DOHH2 (cell line): Measurements from ENCODE around the gene CD109.

Experiments used
- H3F3A ChIP-seq: fragments of 200-600 bp; sonication (generic), shearing (Covaris generic); 2 replicates; pipeline ENCODE4 v1.6.0; 2016; ENCODE audit warnings: antibody characterized with exemption, mild to moderate bottlenecking; ENCODE audit not compliant: control insufficient read depth, insufficient read depth
- H3K27ac ChIP-seq: fragments of 200-600 bp; sonication (generic); 2 replicates; pipeline ENCODE4 v1.5.1; 2014; ENCODE audit warnings: low read depth, mild to moderate bottlenecking, low read length, moderate library complexity
- H3K27me3 ChIP-seq: fragments of 200-600 bp; sonication (generic); 2 replicates; pipeline ENCODE4 v1.6.1; 2014; ENCODE audit warnings: mild to moderate bottlenecking, low read length, mixed read lengths; ENCODE audit not compliant: control insufficient read depth
- H3K36me3 ChIP-seq: fragments of 200-600 bp; sonication (generic); 2 replicates; pipeline ENCODE4 v1.6.1; 2014; ENCODE audit warnings: mild to moderate bottlenecking, low read length, moderate library complexity, mixed read lengths; ENCODE audit not compliant: control insufficient read depth
- H3K4me1 ChIP-seq: fragments of 200-600 bp; sonication (generic); 2 replicates; pipeline ENCODE4 v1.6.1; 2014; ENCODE audit warnings: mild to moderate bottlenecking, low read length, mixed read lengths; ENCODE audit not compliant: control insufficient read depth
- H3K4me2 ChIP-seq: fragments of 200-600 bp; sonication (generic); 2 replicates; pipeline ENCODE4 v1.6.0; 2014; ENCODE audit warnings: mild to moderate bottlenecking, low read length, moderate library complexity
- H3K4me3 ChIP-seq: fragments of 200-600 bp; sonication (generic); 2 replicates; pipeline ENCODE4 v1.5.1; 2014; ENCODE audit warnings: mild to moderate bottlenecking, low read length, mixed read lengths
- H3K79me2 ChIP-seq: fragments of 200-600 bp; sonication (generic); 2 replicates; pipeline ENCODE4 v1.6.1; 2014; ENCODE audit warnings: mild to moderate bottlenecking, low read length, mixed read lengths; ENCODE audit not compliant: control insufficient read depth
- H3K9me2 ChIP-seq: fragments of 200-600 bp; sonication (generic); replicated peaks from 2 replicates; pipeline ENCODE4 v1.6.1; 2014; ENCODE audit warnings: mild to moderate bottlenecking, low read length, mixed read lengths; ENCODE audit not compliant: control insufficient read depth
- H3K9me3 ChIP-seq: fragments of 200-600 bp; sonication (generic); 2 replicates; pipeline ENCODE4 v1.6.1; 2014; ENCODE audit warnings: antibody characterized with exemption, low read length, mixed read lengths; ENCODE audit not compliant: control insufficient read depth, insufficient read depth
- H4K20me1 ChIP-seq: fragments of 200-600 bp; sonication (generic); 2 replicates; pipeline ENCODE4 v1.6.0; 2014; ENCODE audit warnings: low read depth, mild to moderate bottlenecking, antibody characterized with exemption, low read length, moderate library complexity; ENCODE audit not compliant: control insufficient read depth, insufficient read depth
- CTCF ChIP-seq: fragments of 200-600 bp; sonication (generic); IDR thresholded peaks from one replicate; pipeline ENCODE4 v1.5.1; 2014; ENCODE audit warnings: antibody characterized with exemption, mild to moderate bottlenecking, low read depth, low read length; ENCODE audit not compliant: poor library complexity, severe bottlenecking
- EZH2phosphoT487 ChIP-seq: fragments of 200-600 bp; sonication (generic); IDR thresholded peaks from 2 replicates; pipeline ENCODE4 v1.6.1; 2017; ENCODE audit warnings: borderline replicate concordance, mild to moderate bottlenecking, antibody characterized with exemption, low read length, moderate library complexity, mixed read lengths

The CD109 gene

DNA sequence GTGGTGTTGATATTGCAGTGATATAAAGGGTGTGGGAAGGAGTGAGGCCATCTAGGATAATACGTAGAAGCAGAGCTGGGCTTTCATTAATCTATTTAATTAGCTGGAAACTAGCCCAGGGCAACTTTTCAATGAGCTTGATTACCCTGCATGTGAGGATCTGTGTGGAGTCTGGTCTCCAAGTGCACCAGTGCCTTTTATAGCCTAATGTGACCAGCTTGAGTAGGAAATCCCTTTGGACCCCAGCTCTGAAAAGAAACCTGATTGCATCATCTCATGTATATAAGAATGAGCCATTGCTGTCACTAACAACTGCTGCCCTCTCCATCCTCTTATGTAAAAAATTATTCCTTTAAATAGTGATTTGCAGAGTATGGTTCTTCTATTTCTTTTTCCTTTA, 72.6 kb downstream of the CD109 start:
- Histone ChIP-seq H3K4me2 (no peak overlapping the region), H3K9me3 (no peaks in the 10 kb centered on the region), H3F3A (no peaks in the 10 kb centered on the region), H3K79me2 (no peaks in the 10 kb centered on the region), H3K27me3 (peaks cover 14% of the 10 kb centered on the region), H3K27ac (no peak overlapping the region), H3K9me2 (no peaks in the 10 kb centered on the region), H3K4me3 (no peak overlapping the region), H3K4me1 (no peaks in the 10 kb centered on the region), H3K36me3 (no peaks in the 10 kb centered on the region), H4K20me1 (no peaks in the 10 kb centered on the region)
- TF ChIP-seq EZH2phosphoT487 (no peak), CTCF (no peak)

DNA sequence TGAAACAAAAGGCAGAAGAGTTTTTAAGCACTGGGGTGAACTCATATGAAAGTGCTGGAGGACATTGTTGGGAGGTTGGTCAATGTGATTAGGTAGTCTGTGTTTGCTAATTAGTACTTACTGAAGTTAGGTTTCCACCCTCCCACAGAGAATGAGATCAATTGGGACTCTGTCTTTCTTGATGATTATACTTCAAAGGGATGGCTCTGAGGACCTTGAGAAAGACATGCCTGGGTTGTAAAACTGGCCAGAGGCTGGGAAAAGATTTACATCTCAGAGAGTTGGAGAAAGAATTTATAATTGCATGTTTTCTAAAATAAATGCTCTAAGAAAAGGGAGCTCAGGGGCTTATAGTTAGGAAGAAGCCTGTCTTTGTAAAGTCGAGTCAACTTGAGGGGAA, 74.0 kb downstream of the CD109 start:
- no peaks in the 10 kb centered on the region for H3K36me3 ChIP-seq
- H3K27ac ChIP-seq = no peak overlapping the region
- no peaks in the 10 kb centered on the region for H4K20me1 ChIP-seq
- H3F3A ChIP-seq = no peaks in the 10 kb centered on the region
- no peaks in the 10 kb centered on the region for H3K79me2 ChIP-seq
- no peaks in the 10 kb centered on the region for H3K9me2 ChIP-seq
- no peak overlapping the region for H3K4me3 ChIP-seq
- no peaks in the 10 kb centered on the region for H3K9me3 ChIP-seq
- peaks cover 19% of the 10 kb centered on the region for H3K27me3 ChIP-seq
- TF ChIP-seq CTCF = no peak
- no peak for TF ChIP-seq EZH2phosphoT487
- no peak overlapping the region for H3K4me2 ChIP-seq
- no peaks in the 10 kb centered on the region for H3K4me1 ChIP-seq

- Histone ChIP-seq H3K4me1 (no peaks in the 10 kb centered on the region), H3K4me3 (no peak overlapping the region), H3K4me2 (no peak overlapping the region), H3K36me3 (no peaks in the 10 kb centered on the region), H3K79me2 (no peaks in the 10 kb centered on the region), H3F3A (no peaks in the 10 kb centered on the region), H3K9me2 (no peaks in the 10 kb centered on the region), H3K9me3 (no peaks in the 10 kb centered on the region), H4K20me1 (no peaks in the 10 kb centered on the region), H3K27ac (no peak overlapping the region), H3K27me3 (peaks cover 10% of the 10 kb centered on the region)
- TF ChIP-seq EZH2phosphoT487 (no peak), CTCF (no peak)
Observed at GRCh38 chr6:73774311-73774774, 78.3 kb downstream of the CD109 start.

- Histone ChIP-seq H3F3A (no peaks in the 10 kb centered on the region), H3K36me3 (no peaks in the 10 kb centered on the region), H3K9me3 (no peaks in the 10 kb centered on the region), H3K79me2 (no peaks in the 10 kb centered on the region), H3K4me2 (no peak overlapping the region), H3K27me3 (peaks cover 6% of the 10 kb centered on the region; the same call in 1 of the 2 replicates), H3K4me1 (no peaks in the 10 kb centered on the region), H3K27ac (no peak overlapping the region), H3K9me2 (no peaks in the 10 kb centered on the region), H3K4me3 (no peak overlapping the region), H4K20me1 (no peaks in the 10 kb centered on the region)
- TF ChIP-seq CTCF = no peak
- TF ChIP-seq EZH2phosphoT487 = no peak
Observed at GRCh38 chr6:73779943-73780342, 83.9 kb downstream of the CD109 start.
